ENCODE data around the gene APBB1IP. TPM values are rescaled to one million over a fixed set of nuclear protein-coding genes. Genes with fewer than 3 reads are reported as not detected.

The APBB1IP gene
- total RNA-seq, 1 experiment from 2014 or later = not detected

GRCh38 chr10:26491276-26491675 is 53.1 kb downstream of the APBB1IP start:
- Histone ChIP-seq H3K4me2 (ENCODE audit: insufficient read depth, insufficient read length, low read length) (no peak overlapping the region), H3K14ac (ENCODE audit: insufficient read depth, low read length) (no peak overlapping the region), H3K56ac (ENCODE audit: insufficient read length, low read depth, low read length) (no peak overlapping the region), H2BK5ac (ENCODE audit: insufficient read length, low read length) (no peak overlapping the region), H2AFZ (ENCODE audit: low read length) (no peak overlapping the region), H3K27ac (ENCODE audit: insufficient read length, low read depth, low read length) (no peak overlapping the region), H3T11ph (ENCODE audit: low read length) (no peak overlapping the region), H3K79me1 (ENCODE audit: insufficient read depth, low read depth, low read length, poor library complexity, severe bottlenecking) (no peaks in the 10 kb centered on the region), H3K27me3 (ENCODE audit: insufficient read depth, low read length) (no peaks in the 10 kb centered on the region), H4K20me1 (ENCODE audit: control insufficient read depth, insufficient read depth, insufficient read length) (no peaks in the 10 kb centered on the region), H3K9me3 (ENCODE audit: control insufficient read depth, low read depth, low read length) (no peaks in the 10 kb centered on the region), H3K4ac (ENCODE audit: low read depth, low read length) (no peak overlapping the region), H2BK15ac (ENCODE audit: low read depth, low read length) (no peak overlapping the region), H3K9ac (ENCODE audit: extremely low read depth, insufficient read length, low read length) (no peak overlapping the region), H2BK120ac (ENCODE audit: low read depth, low read length, poor library complexity, severe bottlenecking) (no peak overlapping the region), H3K4me1 (ENCODE audit: insufficient read depth, low read length) (no peaks in the 10 kb centered on the region), H3K23ac (ENCODE audit: insufficient read length, low read depth, low read length) (no peak overlapping the region), H3K18ac (ENCODE audit: insufficient read length, low read depth, low read length) (no peak overlapping the region), H2AK5ac (ENCODE audit: insufficient read length, low read length) (no peak overlapping the region), H2BK12ac (ENCODE audit: insufficient read length, low read depth, low read length) (no peak overlapping the region), H3K23me2 (ENCODE audit: insufficient read length, low read depth, low read length, poor library complexity, severe bottlenecking) (no peaks in the 10 kb centered on the region), H4K5ac (ENCODE audit: insufficient read length, low read depth, low read length) (no peak overlapping the region), H4K91ac (ENCODE audit: insufficient read length, low read depth, low read length) (no peak overlapping the region), H3K79me2 (ENCODE audit: insufficient read depth, low read length) (no peaks in the 10 kb centered on the region), H4K8ac (replicated peaks; ENCODE audit: insufficient read length, low read depth, low read length) (no peak overlapping the region), H2BK20ac (ENCODE audit: low read depth, low read length, poor library complexity, severe bottlenecking) (no peak overlapping the region)
- peaks cover 8 to 16% (median 9%) of the 10 kb centered on the region in 3 experiments for H3K36me3 Mint-ChIP-seq (ENCODE audit: insufficient read depth in 1 of 3, low read depth in 3 of 3)
- peaks cover 18 to 20% of the 10 kb centered on the region in 2 experiments for H3K9me3 Mint-ChIP-seq
- no CpG with 5 or more reads among the region's 3 CpGs for WGBS (ENCODE audit: extremely low coverage, insufficient read length, low lambda C conversion rate)
- DNase-seq = no peak
- H3K4me3 Mint-ChIP-seq = no peak overlapping the region
- TF ChIP-seq CTCF (conservative IDR thresholded peaks at IDR 0.05) = no peak
- H3K4me1 Mint-ChIP-seq = peaks cover 6 to 9% of the 10 kb centered on the region in 2 experiments
- H3K27me3 Mint-ChIP-seq (ENCODE audit: low read depth) = no peaks in the 10 kb centered on the region; the same call in 1 of the 2 replicates
- H3K27ac Mint-ChIP-seq = no peak overlapping the region

All from H9 (cell line).